ENCODE measurements around the gene TSPOAP1. TPM values are rescaled to one million over a fixed set of nuclear protein-coding genes. Genes with fewer than 3 reads are reported as not detected.

Gene TSPOAP1
- total RNA-seq, 3 donors from 2014 or later = 2.6 to 42.1 (median 26.9) TPM

GRCh38 chr17:58277802-58278595, 50.6 kb downstream of the TSPOAP1 start:
- TF ChIP-seq POLR2AphosphoS5 (IDR thresholded peaks at IDR 0.05) = no peak
- TF ChIP-seq CTCF (IDR thresholded peaks at IDR 0.05) = no peak
- TF ChIP-seq POLR2A (IDR thresholded peaks at IDR 0.05) = no peak
- no peaks in the 10 kb centered on the region for H3K36me3 ChIP-seq

GRCh38 chr17:58277107-58277801, 51.3 kb downstream of the TSPOAP1 start:
- intact Hi-C loops (cut with DNase I; ENCODE audit: low total_unique reads) = no loop called here
- DNase-seq (ENCODE audit: low spot score in 2 of 2) = no peak
- Histone ChIP-seq H3K4me1 (peaks cover 0 to 6% of the 10 kb centered on the region in 2 donors), H3K27me3 (peaks cover 0 to 10% of the 10 kb centered on the region in 2 donors), H3K4me3 (no peak overlapping the region), H3K9me3 (no peaks in the 10 kb centered on the region), H3K36me3 (no peaks in the 10 kb centered on the region), H3K27ac (no peak overlapping the region)
- TF ChIP-seq POLR2A (IDR thresholded peaks at IDR 0.05) (no peak), POLR2AphosphoS5 (IDR thresholded peaks at IDR 0.05) (no peak), CTCF (IDR thresholded peaks at IDR 0.05) (no peak)

More at GRCh38 chr17:58277802-58278595, 50.6 kb downstream of the TSPOAP1 start:
- H3K4me3 ChIP-seq = no peak overlapping the region
- DNase-seq (ENCODE audit: low spot score in 2 of 2) = no peak
- intact Hi-C loops (cut with DNase I; ENCODE audit: low total_unique reads) = no loop called here
- H3K9me3 ChIP-seq = no peaks in the 10 kb centered on the region
- H3K4me1 ChIP-seq = peaks cover 0 to 6% of the 10 kb centered on the region in 2 donors
- H3K27me3 ChIP-seq = peaks cover 0 to 10% of the 10 kb centered on the region in 2 donors
- H3K27ac ChIP-seq = peak overlapping the region in 1 of 2 donors; percentile 7

- DNase-seq (ENCODE audit: low spot score in 2 of 2) = no peak
- TF ChIP-seq POLR2AphosphoS5 (IDR thresholded peaks at IDR 0.05) = no peak
- TF ChIP-seq CTCF (IDR thresholded peaks at IDR 0.05) = no peak
- no peak for TF ChIP-seq POLR2A (IDR thresholded peaks at IDR 0.05)
- intact Hi-C loops (cut with DNase I; ENCODE audit: low total_unique reads) = no loop called here
These were observed 52.2 kb downstream of the TSPOAP1 start for GRCh38 chr17:58276423-58276822.

GRCh38 chr17:58275417-58275816, 53.2 kb downstream of the TSPOAP1 start:
- Histone ChIP-seq H3K4me1 (peaks cover 0 to 6% of the 10 kb centered on the region in 2 donors), H3K36me3 (no peaks in the 10 kb centered on the region), H3K9me3 (no peaks in the 10 kb centered on the region), H3K27ac (no peak overlapping the region), H3K4me3 (no peak overlapping the region), H3K27me3 (peaks cover 0 to 8% of the 10 kb centered on the region in 2 donors)
- intact Hi-C loops (cut with DNase I; ENCODE audit: low total_unique reads) = no loop called here
- no peak for DNase-seq (ENCODE audit: low spot score in 2 of 2)
- TF ChIP-seq CTCF (IDR thresholded peaks at IDR 0.05) (no peak), POLR2A (IDR thresholded peaks at IDR 0.05) (no peak), POLR2AphosphoS5 (IDR thresholded peaks at IDR 0.05) (no peak)

More at GRCh38 chr17:58276423-58276822, 52.2 kb downstream of the TSPOAP1 start:
- Histone ChIP-seq H3K36me3 (no peaks in the 10 kb centered on the region), H3K4me3 (no peak overlapping the region), H3K27me3 (peaks cover 0 to 10% of the 10 kb centered on the region in 2 donors), H3K27ac (no peak overlapping the region), H3K9me3 (no peaks in the 10 kb centered on the region), H3K4me1 (peaks cover 0 to 6% of the 10 kb centered on the region in 2 donors)
